GM19240 (cell line): ENCODE results near the gene TYW1B.
"Not testable (repeated sequence)": the region's sequence is repeated elsewhere in the genome, so short reads cannot be mapped to it uniquely, and the experiment has no call there.

Experiments used
- DNase-seq: peaks from one replicate; pipeline ENCODE4 v3.0.0; 2011; ENCODE audit warnings: low spot score; ENCODE audit not compliant: insufficient read length

The TYW1B gene

GRCh38 chr7:72754312-72754711 is 73.7 kb downstream of the TYW1B start:
- no peak for DNase-seq

GRCh38 chr7:72753781-72754180 is 74.2 kb downstream of the TYW1B start:
- no peak for DNase-seq

- DNase-seq = not testable (repeated sequence)
Measured at GRCh38 chr7:72753229-72753628, 74.8 kb downstream of the TYW1B start.

- no peak for DNase-seq
Measured at GRCh38 chr7:72751978-72752377, 76.0 kb downstream of the TYW1B start.

GRCh38 chr7:72751378-72751777 is 76.6 kb downstream of the TYW1B start:
- DNase-seq = no peak

- not testable (repeated sequence) for DNase-seq
Measured at GRCh38 chr7:72748649-72749048, 79.4 kb downstream of the TYW1B start.

GRCh38 chr7:72744244-72744926 is 83.6 kb downstream of the TYW1B start:
- not testable (repeated sequence) for DNase-seq

- not testable (repeated sequence) for DNase-seq
Measured at GRCh38 chr7:72743801-72744200, 84.2 kb downstream of the TYW1B start.

- DNase-seq = not testable (repeated sequence)
Measured at GRCh38 chr7:72739716-72740115, 88.3 kb downstream of the TYW1B start.

GRCh38 chr7:72735855-72736254 is 92.1 kb downstream of the TYW1B start:
- not testable (repeated sequence) for DNase-seq

GRCh38 chr7:72730815-72731214 is 97.2 kb downstream of the TYW1B start:
- not testable (repeated sequence) for DNase-seq

- DNase-seq = not testable (repeated sequence)
Measured at GRCh38 chr7:72730384-72730783, 97.6 kb downstream of the TYW1B start.

GRCh38 chr7:72729130-72729529 is 98.9 kb downstream of the TYW1B start:
- not testable (repeated sequence) for DNase-seq

GRCh38 chr7:72722694-72723093 is 105.3 kb downstream of the TYW1B start:
- not testable (repeated sequence) for DNase-seq

- not testable (repeated sequence) for DNase-seq
Measured at GRCh38 chr7:72720890-72721289, 107.1 kb downstream of the TYW1B start.

- DNase-seq = not testable (repeated sequence)
Measured at GRCh38 chr7:72717252-72717774, 110.7 kb downstream of the TYW1B start.

GRCh38 chr7:72711927-72712326 is 116.1 kb downstream of the TYW1B start:
- DNase-seq = not testable (repeated sequence)

- no peak for DNase-seq
Measured at GRCh38 chr7:72710983-72711382, 117.0 kb downstream of the TYW1B start.

- DNase-seq = no peak
Measured at GRCh38 chr7:72709909-72710308, 118.1 kb downstream of the TYW1B start.

GRCh38 chr7:72708371-72709050 is 119.5 kb downstream of the TYW1B start:
- not testable (repeated sequence) for DNase-seq

GRCh38 chr7:72706521-72706920 is 121.5 kb downstream of the TYW1B start:
- DNase-seq = no peak

- not testable (repeated sequence) for DNase-seq
Measured at GRCh38 chr7:72705693-72706092, 122.3 kb downstream of the TYW1B start.

GRCh38 chr7:72704894-72705293 is 123.1 kb downstream of the TYW1B start:
- DNase-seq = no peak
